NCI-H345 treated with DMSO at 0.1 percent for 48 hours (cell line): ENCODE measurements around the gene TMEM174.

ENCODE experiments used
- DNase-seq: peaks from one replicate; lab custom pipeline; 2025; ENCODE audit not compliant: unreplicated experiment; lab: John Stamatoyannopoulos, UW

TMEM174 gene

GRCh38 chr5:73172951-73173350 is at the start of gene TMEM174:
TMEM174 (plus strand) TSS chr5:73173193; CDS start chr5:73173244, 51 bp downstream.
- no peak for DNase-seq

- no peak for DNase-seq
These were observed 47.7 kb upstream of the TMEM174 start for GRCh38 chr5:73125289-73125688.

- no peak for DNase-seq
These were observed 46.6 kb upstream of the TMEM174 start for GRCh38 chr5:73126381-73126780.

- no peak for DNase-seq
These were observed 46.0 kb upstream of the TMEM174 start for GRCh38 chr5:73126957-73127356.

GRCh38 chr5:73129143-73129542 is 43.9 kb upstream of the TMEM174 start:
- no peak for DNase-seq

- no peak for DNase-seq
These were observed 42.2 kb upstream of the TMEM174 start for GRCh38 chr5:73130811-73131210.

- no peak for DNase-seq
These were observed 41.1 kb upstream of the TMEM174 start for GRCh38 chr5:73131711-73132425.

GRCh38 chr5:73132759-73133158 is 40.2 kb upstream of the TMEM174 start:
- DNase-seq, result no peak

- no peak for DNase-seq
These were observed 38.0 kb upstream of the TMEM174 start for GRCh38 chr5:73135021-73135420.

- DNase-seq, result no peak
These were observed 37.5 kb upstream of the TMEM174 start for GRCh38 chr5:73135429-73136054.

GRCh38 chr5:73136055-73136562 is 36.9 kb upstream of the TMEM174 start:
- no peak for DNase-seq

- no peak for DNase-seq
These were observed 35.1 kb upstream of the TMEM174 start for GRCh38 chr5:73137563-73138530.

- no peak for DNase-seq
These were observed 33.5 kb upstream of the TMEM174 start for GRCh38 chr5:73139485-73139884.

- no peak for DNase-seq
These were observed 32.2 kb upstream of the TMEM174 start for GRCh38 chr5:73140801-73141200.

GRCh38 chr5:73142035-73142434 is 31.0 kb upstream of the TMEM174 start:
- DNase-seq, result no peak

- DNase-seq, result no peak
These were observed 29.3 kb upstream of the TMEM174 start for GRCh38 chr5:73143716-73144115.

GRCh38 chr5:73149540-73149939 is 23.5 kb upstream of the TMEM174 start:
- no peak for DNase-seq

GRCh38 chr5:73150876-73151275 is 22.1 kb upstream of the TMEM174 start:
- no peak for DNase-seq

- no peak for DNase-seq
These were observed 21.1 kb upstream of the TMEM174 start for GRCh38 chr5:73151766-73152410.

- DNase-seq, result peak; percentile 8
These were observed 20.3 kb upstream of the TMEM174 start for GRCh38 chr5:73152411-73153388.
